IMR-90 (cell line): ENCODE results near the gene UST. TPM values are rescaled to one million over a fixed set of nuclear protein-coding genes. Genes with fewer than 3 reads are reported as not detected.

ENCODE experiments used
- ATAC-seq: fragments of 200-7000 bp; cut with Tn5 transposase; 2 replicates; pipeline ENCODE4 v1.9.1; 2020; ENCODE audit warnings: low read depth, mild to moderate bottlenecking, moderate library complexity
- BruUV-seq: library from RNA; stranded (reverse); fragments of 400-500 nt; replicated peaks from 2 replicates; lab custom pipeline; 2021; lab: Mats Ljungman, UMichigan
- CTCF ChIA-PET: fragments of 300-600 bp; formaldehyde crosslinking; extraction: SDS; loops from one replicate; lab custom pipeline; 2021; ENCODE audit warnings: antibody characterized with exemption; lab: Yijun Ruan, JAX
- POLR2A ChIA-PET: fragments of 300-600 bp; sonication (Branson Sonifier 250); formaldehyde crosslinking; loops from one replicate; lab custom pipeline; 2022; ENCODE audit warnings: antibody characterized with exemption; ENCODE audit not compliant: unreplicated experiment; lab: Charles Lee
- DNase-seq: peaks from one replicate; pipeline ENCODE4 v3.0.0; 2013
- H2AFZ ChIP-seq: replicated peaks from 2 replicates; pipeline ENCODE3; 2013; ENCODE audit warnings: low read length, mild to moderate bottlenecking; ENCODE audit not compliant: poor library complexity
- H2AK5ac ChIP-seq: 2 replicates; pipeline ENCODE4 v1.6.1; 2013; ENCODE audit warnings: low read depth, low read length, inconsistent platforms
- H2AK9ac ChIP-seq: replicated peaks from 2 replicates; pipeline ENCODE3; 2013; ENCODE audit warnings: mild to moderate bottlenecking, low read depth, low read length, moderate library complexity; ENCODE audit not compliant: poor library complexity
- H2BK120ac ChIP-seq: 2 replicates; pipeline ENCODE4 v1.6.1; 2013; ENCODE audit warnings: low read depth, low read length, inconsistent platforms
- H2BK15ac ChIP-seq: 3 replicates; pipeline ENCODE4 v1.6.1; 2013; ENCODE audit warnings: low read depth, low read length, inconsistent platforms
- H2BK20ac ChIP-seq: 2 replicates; pipeline ENCODE4 v1.6.1; 2013; ENCODE audit warnings: low read depth, mild to moderate bottlenecking, inconsistent platforms, low read length, moderate library complexity
- H2BK5ac ChIP-seq: 2 replicates; pipeline ENCODE4 v1.6.1; 2013; ENCODE audit warnings: mild to moderate bottlenecking, low read depth, low read length, inconsistent platforms; ENCODE audit not compliant: poor library complexity, severe bottlenecking
- H3K14ac ChIP-seq: replicated peaks from 2 replicates; pipeline ENCODE4 v1.6.1; 2013; ENCODE audit warnings: low read depth, low read length, inconsistent platforms
- H3K18ac ChIP-seq: 2 replicates; pipeline ENCODE4 v1.6.1; 2013; ENCODE audit warnings: low read depth, low read length, control low read depth
- H3K23ac ChIP-seq: 2 replicates; pipeline ENCODE4 v1.6.1; 2013; ENCODE audit warnings: low read depth, low read length, inconsistent platforms
- H3K27ac ChIP-seq: 2 replicates; pipeline ENCODE4 v1.5.1; 2013; ENCODE audit warnings: mild to moderate bottlenecking, control low read depth, low read length; ENCODE audit not compliant: insufficient read depth
- H3K27me3 ChIP-seq: 2 replicates; pipeline ENCODE4 v1.6.1; 2013; ENCODE audit warnings: low read length; ENCODE audit not compliant: control insufficient read depth, insufficient read depth
- H3K36me3 ChIP-seq: 2 replicates; pipeline ENCODE4 v1.6.1; 2013; ENCODE audit warnings: low read length, mixed read lengths; ENCODE audit not compliant: control insufficient read depth, insufficient read depth
- H3K4ac ChIP-seq: 2 replicates; pipeline ENCODE4 v1.6.1; 2013; ENCODE audit warnings: low read depth, low read length, inconsistent platforms
- H3K4me1 ChIP-seq: 2 replicates; pipeline ENCODE4 v1.6.1; 2013; ENCODE audit warnings: low read length, mixed read lengths; ENCODE audit not compliant: control insufficient read depth, insufficient read depth
- H3K4me2 ChIP-seq: 2 replicates; pipeline ENCODE4 v1.6.1; 2013; ENCODE audit warnings: low read depth, mild to moderate bottlenecking, control low read depth, low read length, moderate library complexity
- H3K4me3 ChIP-seq: 2 replicates; pipeline ENCODE4 v1.5.1; 2013; ENCODE audit warnings: low read depth, mild to moderate bottlenecking, control low read depth, low read length, moderate library complexity; ENCODE audit not compliant: insufficient read depth
- H3K56ac ChIP-seq: 2 replicates; pipeline ENCODE4 v1.6.1; 2013; ENCODE audit warnings: low read length, inconsistent platforms; ENCODE audit not compliant: insufficient read depth; ENCODE audit errors: extremely low read depth
- H3K79me1 ChIP-seq, 2 experiments: 2 replicates each; pipeline ENCODE4 v1.6.1; 2013; ENCODE audit warnings: low read length in 2 of 2, inconsistent platforms in 1 of 2, low read depth in 1 of 2
- H3K9ac ChIP-seq: 2 replicates; pipeline ENCODE4 v1.6.1; 2013; ENCODE audit warnings: low read depth, low read length, control low read depth
- H3K9me1 ChIP-seq: 2 replicates; pipeline ENCODE4 v1.6.1; 2013; ENCODE audit warnings: low read length, inconsistent platforms; ENCODE audit not compliant: insufficient read depth
- H3K9me3 ChIP-seq: 2 replicates; pipeline ENCODE4 v1.6.1; 2013; ENCODE audit warnings: low read length; ENCODE audit not compliant: control insufficient read depth, insufficient read depth
- H4K20me1 ChIP-seq: 2 replicates; pipeline ENCODE4 v1.6.1; 2013; ENCODE audit warnings: low read length, inconsistent platforms; ENCODE audit not compliant: insufficient read depth
- H4K5ac ChIP-seq: 2 replicates; pipeline ENCODE4 v1.6.1; 2013; ENCODE audit warnings: mild to moderate bottlenecking, low read depth, low read length, control low read depth
- H4K8ac ChIP-seq, 2 experiments: 2 replicates each; pipeline ENCODE4 v1.6.1; 2013; ENCODE audit warnings: low read depth in 2 of 2, low read length in 2 of 2, control low read depth in 1 of 2, inconsistent platforms in 1 of 2
- H4K91ac ChIP-seq: 2 replicates; pipeline ENCODE4 v1.6.1; 2013; ENCODE audit warnings: low read depth, low read length, inconsistent platforms; ENCODE audit not compliant: insufficient read depth
- CEBPB ChIP-seq: IDR thresholded peaks from 2 replicates; pipeline ENCODE4 v1.6.1; 2012; ENCODE audit warnings: low read depth, low read length, improper control_type of control experiment
- ELK1 ChIP-seq: fragments of 150-350 bp; IDR thresholded peaks from 2 replicates; pipeline ENCODE4 v1.6.1; 2016; ENCODE audit warnings: low read depth, mild to moderate bottlenecking, low read length, moderate library complexity, borderline replicate concordance
- FOS ChIP-seq: fragments of 150-350 bp; IDR thresholded peaks from 2 replicates; pipeline ENCODE4 v1.6.1; 2016; ENCODE audit warnings: low read depth, low read length
- MAZ ChIP-seq: IDR thresholded peaks from 2 replicates; pipeline ENCODE4 v1.6.1; 2012; ENCODE audit warnings: low read depth, mild to moderate bottlenecking, low read length, improper control_type of control experiment, moderate library complexity, borderline replicate concordance
- NFE2L2 ChIP-seq: fragments of 150-350 bp; IDR thresholded peaks from 2 replicates; pipeline ENCODE4 v1.6.1; 2016; ENCODE audit warnings: low read depth, mild to moderate bottlenecking, low read length
- SMC3 ChIP-seq: fragments of 150-350 bp; IDR thresholded peaks from 2 replicates; pipeline ENCODE4 v1.6.1; 2016; ENCODE audit warnings: low read depth, mild to moderate bottlenecking, antibody characterized with exemption, low read length, moderate library complexity
- WGBS, 2 experiments: methylation state at CpG; one replicate each; pipeline versions ENCODE4 v1.1.5 to v1.1.7; 2013; ENCODE audit warnings: missing lambda C conversion rate in 2 of 2; ENCODE audit not compliant: insufficient read length in 1 of 2; ENCODE audit errors: extremely low coverage in 2 of 2; 5-methylcytosine and 5-hydroxymethylcytosine counted together
- dilution Hi-C: fragments of 300-500 bp; cut with HindIII; formaldehyde crosslinking; loops from one replicate; pipeline ENCODE4 v1.14.3; 2018; ENCODE audit warnings: low sequenced_read_pairs; ENCODE audit not compliant: unreplicated experiment
- in situ Hi-C: fragments of 300-500 bp; cut with MboI; formaldehyde crosslinking; loops from 3 replicates; pipeline ENCODE4 v1.14.3; 2019; ENCODE audit warnings: low sequenced_read_pairs, inconsistent platforms, mixed read lengths
- intact Hi-C: fragments of 100-400 bp; cut with micrococcal nuclease; formaldehyde crosslinking; loops from 2 replicates; pipeline ENCODE4 v1.10.0; 2022
- polyA plus RNA-seq, 3 experiments: library from polyadenylated mRNA; depleted of rRNA; stranded (reverse); fragments of >200 nt; gene quantifications; 2 replicates each; pipeline ENCODE4 v1.2.3, GENCODE V29; 2012; ENCODE audit warnings: low replicate concordance in 1 of 3
- total RNA-seq: library from RNA; depleted of rRNA; stranded (reverse); fragments of >200 nt; gene quantifications from 2 replicates; pipeline ENCODE4 v1.2.3, GENCODE V29; 2012

The UST gene
- total and polyA plus RNA-seq, 2 of the 4 experiments (the other 2 are of a cell fraction): 7.7 to 13.8 TPM

GRCh38 chr6:149097794-149098193, 351.0 kb downstream of the UST start:
- POLR2A ChIA-PET: no interaction called here
- in situ Hi-C loops: no loop called here

More at GRCh38 chr6:149097794-149098193, 351.0 kb downstream of the UST start:
- Histone ChIP-seq H2AK5ac (no peak overlapping the region), H3K79me1 (no peaks in the 10 kb centered on the region), H3K9ac (no peak overlapping the region), H3K4me3 (no peak overlapping the region), H2BK20ac (no peak overlapping the region), H2BK5ac (no peak overlapping the region), H3K14ac (no peak overlapping the region), H4K5ac (no peak overlapping the region), H2BK120ac (no peak overlapping the region), H3K36me3 (no peaks in the 10 kb centered on the region), H3K4ac (no peak overlapping the region), H3K23ac (no peak overlapping the region), H3K4me2 (no peak overlapping the region), H2BK15ac (no peak overlapping the region), H3K27ac (no peak overlapping the region), H3K9me1 (peaks cover 5% of the 10 kb centered on the region; the same call in 1 of the 2 replicates), H4K91ac (no peak overlapping the region), H2AK9ac (no peak overlapping the region), H3K18ac (no peak overlapping the region), H3K9me3 (peaks cover 4% of the 10 kb centered on the region), H3K4me1 (peaks cover 12% of the 10 kb centered on the region), H3K56ac (no peak overlapping the region), H4K8ac (no peak overlapping the region), H4K20me1 (peaks cover 8% of the 10 kb centered on the region; the same call in 1 of the 2 replicates), H2AFZ (no peak overlapping the region), H3K27me3 (no peaks in the 10 kb centered on the region)
- intact Hi-C loops: no loop called here
- TF ChIP-seq CEBPB (no peak), NFE2L2 (no peak), ELK1 (no peak), FOS (no peak), SMC3 (no peak), MAZ (no peak)
- CTCF ChIA-PET: no interaction called here
- no CpG with 5 or more reads among the region's 2 CpGs for WGBS, 2 experiments
- dilution Hi-C loops: no loop called here
- no peak for DNase-seq
- no TSS peak for BruUV-seq
- no peak for ATAC-seq
